Activated naive CD8-positive, alpha-beta T cell treated with anti-CD3 and anti-CD28 coated beads, Interleukin-2, amount 50 U/mL, for 24 hours (primary cell): Measurements from ENCODE around the gene C2orf49.

Source experiments
- ATAC-seq: fragments of 150-1000 bp; cut with Tn5 transposase; one replicate; pipeline ENCODE4 v1.10.0; 2021
- DNase-seq: peaks from one replicate; pipeline ENCODE4 v3.0.0; 2021
- H3K27ac Mint-ChIP-seq: one replicate; pipeline ENCODE4 v1.8.0; 2021; ENCODE audit warnings: mild to moderate bottlenecking, mixed read lengths
- H3K27me3 Mint-ChIP-seq: one replicate; pipeline ENCODE4 v1.8.0; 2021; ENCODE audit warnings: mixed read lengths
- H3K36me3 Mint-ChIP-seq: one replicate; pipeline ENCODE4 v1.8.0; 2021; ENCODE audit warnings: low read depth, mixed read lengths
- H3K4me1 Mint-ChIP-seq: one replicate; pipeline ENCODE4 v1.8.0; 2021; ENCODE audit warnings: mixed read lengths
- H3K4me3 Mint-ChIP-seq: one replicate; pipeline ENCODE4 v1.8.0; 2021; ENCODE audit warnings: mild to moderate bottlenecking, moderate library complexity, mixed read lengths
- H3K9me3 Mint-ChIP-seq: one replicate; pipeline ENCODE4 v1.8.0; 2021; ENCODE audit warnings: mixed read lengths

C2orf49 gene

GRCh38 chr2:105328281-105329196 lies 8.8 kb upstream of the C2orf49 start:
- Mint-ChIP-seq H3K27me3 (no peaks in the 10 kb centered on the region), H3K4me1 (peaks cover 43% of the 10 kb centered on the region)

GRCh38 chr2:105329197-105329554 lies 8.2 kb upstream of the C2orf49 start:
- H3K36me3 Mint-ChIP-seq: peaks cover 6% of the 10 kb centered on the region
- H3K27ac Mint-ChIP-seq: peak overlapping the region; percentile 98
- ATAC-seq (peak; percentile 27), DNase-seq (peak; percentile 29)
- H3K4me1 Mint-ChIP-seq: peaks cover 37% of the 10 kb centered on the region
- no peaks in the 10 kb centered on the region for H3K9me3 Mint-ChIP-seq
- H3K27me3 Mint-ChIP-seq: no peaks in the 10 kb centered on the region
- H3K4me3 Mint-ChIP-seq: peak overlapping the region; percentile 99

More at GRCh38 chr2:105328281-105329196, 8.8 kb upstream of the C2orf49 start:
- Mint-ChIP-seq H3K9me3 (no peaks in the 10 kb centered on the region), H3K36me3 (peaks cover 9% of the 10 kb centered on the region), H3K4me3 (peak overlapping the region; percentile 99), H3K27ac (peak overlapping the region; percentile 98)
- DNase-seq (peak; percentile 38), ATAC-seq (peak; percentile 9)

GRCh38 chr2:105329561-105330495 lies 7.5 kb upstream of the C2orf49 start, which contains the start of gene TGFBRAP1:
TGFBRAP1 (minus strand) TSS chr2:105329735; CDS start chr2:105308301, 21,434 bp downstream.
- Mint-ChIP-seq H3K27ac (peak within 1 kb of the TSS; percentile 98), H3K4me1 (peaks cover 31% of the 10 kb centered on the region), H3K9me3 (no peaks in the 10 kb centered on the region), H3K27me3 (no peaks in the 10 kb centered on the region), H3K36me3 (peaks cover 11% of the 10 kb centered on the region), H3K4me3 (peak within 1 kb of the TSS; percentile 99)
- ATAC-seq (peak; percentile 75), DNase-seq (peak; percentile 57)

DNA sequence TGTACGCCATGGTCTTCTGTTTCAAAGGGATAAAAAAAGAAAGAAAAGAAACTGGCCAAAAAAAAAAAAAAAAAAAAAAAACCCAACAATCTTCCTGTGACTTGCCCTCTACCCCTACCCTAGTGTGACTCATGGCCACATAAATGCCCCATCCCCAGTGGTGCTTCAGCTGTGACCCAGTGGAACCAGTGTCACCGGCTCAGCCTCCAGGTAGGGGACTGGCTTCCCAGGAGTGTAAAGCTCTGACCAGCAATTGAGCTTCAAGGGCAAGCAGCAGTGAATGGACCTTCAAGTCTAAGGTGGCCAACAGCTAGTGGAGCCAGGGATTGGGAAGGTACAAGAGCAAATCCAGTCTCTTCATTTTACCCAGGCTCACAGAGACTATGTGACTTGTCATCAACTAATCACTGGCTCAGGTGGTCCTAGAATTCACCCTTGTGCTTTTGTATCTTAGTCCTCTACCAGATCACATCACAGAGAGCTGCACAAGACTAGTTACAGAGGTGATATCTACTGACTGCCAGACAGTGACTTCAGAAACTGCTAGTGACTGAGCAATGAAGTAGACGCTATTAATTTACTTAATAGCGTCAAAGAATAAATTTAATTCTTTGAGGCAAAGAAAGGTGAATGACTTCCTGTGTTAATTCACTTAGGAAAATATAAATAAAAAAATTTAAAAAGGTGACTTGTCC lies 6.5 kb upstream of the C2orf49 start:
- peak overlapping the region; percentile 83 for H3K4me3 Mint-ChIP-seq
- H3K36me3 Mint-ChIP-seq: peaks cover 10% of the 10 kb centered on the region
- peak; percentile 22 for DNase-seq
- peak overlapping the region; percentile 92 for H3K27ac Mint-ChIP-seq
- ATAC-seq: peak; percentile 41
- no peaks in the 10 kb centered on the region for H3K27me3 Mint-ChIP-seq
- H3K9me3 Mint-ChIP-seq: no peaks in the 10 kb centered on the region
- H3K4me1 Mint-ChIP-seq: peaks cover 40% of the 10 kb centered on the region

GRCh38 chr2:105334211-105334610 lies 3.1 kb upstream of the C2orf49 start:
- H3K4me3 Mint-ChIP-seq: no peak overlapping the region
- H3K36me3 Mint-ChIP-seq: peaks cover 8% of the 10 kb centered on the region
- H3K27me3 Mint-ChIP-seq: no peaks in the 10 kb centered on the region
- DNase-seq (no peak), ATAC-seq (no peak)
- peaks cover 49% of the 10 kb centered on the region for H3K4me1 Mint-ChIP-seq
- H3K9me3 Mint-ChIP-seq: no peaks in the 10 kb centered on the region
- H3K27ac Mint-ChIP-seq: no peak overlapping the region

DNA sequence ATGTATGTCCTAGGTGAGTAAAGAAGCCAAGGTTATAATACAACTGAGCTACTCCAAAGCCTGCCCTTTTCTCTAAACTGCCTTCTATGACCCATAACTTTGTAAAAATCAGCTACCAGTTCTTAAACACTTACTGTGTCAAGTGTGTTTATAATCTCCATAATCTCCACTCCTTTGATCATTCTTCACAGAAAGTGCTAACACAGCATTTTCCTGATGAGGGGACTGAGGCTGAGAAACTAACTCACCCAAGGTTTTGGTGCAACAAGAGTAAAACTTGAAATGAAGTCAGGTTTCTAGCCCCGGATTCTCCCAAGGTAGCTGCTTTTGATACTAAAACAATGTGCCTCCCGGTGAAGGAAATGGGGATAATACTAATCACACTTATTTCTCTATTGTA lies 1.9 kb upstream of the C2orf49 start:
- Mint-ChIP-seq H3K27me3 (no peaks in the 10 kb centered on the region), H3K27ac (no peak overlapping the region), H3K9me3 (no peaks in the 10 kb centered on the region), H3K36me3 (peaks cover 13% of the 10 kb centered on the region), H3K4me3 (no peak overlapping the region), H3K4me1 (peaks cover 49% of the 10 kb centered on the region)
- ATAC-seq (no peak), DNase-seq (no peak)

GRCh38 chr2:105336786-105337121 lies 586 bp upstream of the C2orf49 start:
- H3K36me3 Mint-ChIP-seq: peaks cover 22% of the 10 kb centered on the region
- H3K27ac Mint-ChIP-seq: peak overlapping the region; percentile 99
- DNase-seq (no peak), ATAC-seq (no peak)
- H3K4me3 Mint-ChIP-seq: peak overlapping the region; percentile 97
- no peaks in the 10 kb centered on the region for H3K9me3 Mint-ChIP-seq
- no peaks in the 10 kb centered on the region for H3K27me3 Mint-ChIP-seq
- H3K4me1 Mint-ChIP-seq: peaks cover 43% of the 10 kb centered on the region

- peaks cover 29% of the 10 kb centered on the region for H3K36me3 Mint-ChIP-seq
- peak overlapping the region; percentile 99 for H3K27ac Mint-ChIP-seq
- H3K9me3 Mint-ChIP-seq: no peaks in the 10 kb centered on the region
- DNase-seq (no peak), ATAC-seq (no peak)
- peaks cover 43% of the 10 kb centered on the region for H3K4me1 Mint-ChIP-seq
- H3K4me3 Mint-ChIP-seq: peak overlapping the region; percentile 97
- H3K27me3 Mint-ChIP-seq: no peaks in the 10 kb centered on the region
Observed at GRCh38 chr2:105338020-105338385, 663 bp downstream of the C2orf49 start.

DNA sequence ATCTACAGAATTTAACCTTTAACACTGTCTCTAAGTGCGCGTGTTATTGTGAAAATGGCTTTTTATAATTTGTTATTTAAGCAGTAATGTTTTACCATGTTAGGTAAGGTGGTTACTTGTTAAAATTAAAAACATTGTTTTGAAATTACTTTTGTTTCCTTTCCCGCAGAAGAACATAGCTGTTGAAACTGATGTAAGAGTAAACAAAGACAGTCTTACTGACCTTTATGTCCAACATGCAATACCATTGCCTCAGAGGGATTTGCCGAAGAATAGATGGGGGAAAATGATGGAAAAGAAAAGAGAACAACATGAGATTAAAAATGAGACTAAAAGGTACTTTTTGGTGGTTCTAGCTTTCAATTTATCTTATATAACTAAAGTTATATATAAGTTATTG lies 2.1 kb downstream of the C2orf49 start:
- Mint-ChIP-seq H3K9me3 (no peaks in the 10 kb centered on the region), H3K4me1 (peaks cover 43% of the 10 kb centered on the region), H3K36me3 (peaks cover 35% of the 10 kb centered on the region), H3K27ac (peak overlapping the region; percentile 16), H3K27me3 (no peaks in the 10 kb centered on the region), H3K4me3 (peak overlapping the region; percentile 2)
- ATAC-seq: no peak
- DNase-seq: no peak

GRCh38 chr2:105344704-105345345 lies 7.5 kb downstream of the C2orf49 start:
- H3K27ac Mint-ChIP-seq: no peak overlapping the region
- DNase-seq: no peak
- H3K27me3 Mint-ChIP-seq: no peaks in the 10 kb centered on the region
- ATAC-seq: no peak
- H3K36me3 Mint-ChIP-seq: peaks cover 45% of the 10 kb centered on the region
- H3K4me3 Mint-ChIP-seq: no peak overlapping the region
- H3K9me3 Mint-ChIP-seq: no peaks in the 10 kb centered on the region
- H3K4me1 Mint-ChIP-seq: peaks cover 3% of the 10 kb centered on the region

GRCh38 chr2:105357122-105357521 lies 19.8 kb downstream of the C2orf49 start:
- H3K4me3 Mint-ChIP-seq: no peak overlapping the region
- no peak for ATAC-seq
- no peak for DNase-seq
- H3K9me3 Mint-ChIP-seq: peaks cover 12% of the 10 kb centered on the region
- H3K36me3 Mint-ChIP-seq: peaks cover 62% of the 10 kb centered on the region
- no peak overlapping the region for H3K27ac Mint-ChIP-seq
- H3K4me1 Mint-ChIP-seq: peaks cover 11% of the 10 kb centered on the region
- no peaks in the 10 kb centered on the region for H3K27me3 Mint-ChIP-seq

GRCh38 chr2:105358593-105358992 lies 21.3 kb downstream of the C2orf49 start:
- Mint-ChIP-seq H3K4me1 (peaks cover 11% of the 10 kb centered on the region), H3K9me3 (peaks cover 12% of the 10 kb centered on the region), H3K27ac (no peak overlapping the region), H3K36me3 (peaks cover 50% of the 10 kb centered on the region), H3K4me3 (no peak overlapping the region), H3K27me3 (no peaks in the 10 kb centered on the region)
- DNase-seq (no peak), ATAC-seq (no peak)

DNA sequence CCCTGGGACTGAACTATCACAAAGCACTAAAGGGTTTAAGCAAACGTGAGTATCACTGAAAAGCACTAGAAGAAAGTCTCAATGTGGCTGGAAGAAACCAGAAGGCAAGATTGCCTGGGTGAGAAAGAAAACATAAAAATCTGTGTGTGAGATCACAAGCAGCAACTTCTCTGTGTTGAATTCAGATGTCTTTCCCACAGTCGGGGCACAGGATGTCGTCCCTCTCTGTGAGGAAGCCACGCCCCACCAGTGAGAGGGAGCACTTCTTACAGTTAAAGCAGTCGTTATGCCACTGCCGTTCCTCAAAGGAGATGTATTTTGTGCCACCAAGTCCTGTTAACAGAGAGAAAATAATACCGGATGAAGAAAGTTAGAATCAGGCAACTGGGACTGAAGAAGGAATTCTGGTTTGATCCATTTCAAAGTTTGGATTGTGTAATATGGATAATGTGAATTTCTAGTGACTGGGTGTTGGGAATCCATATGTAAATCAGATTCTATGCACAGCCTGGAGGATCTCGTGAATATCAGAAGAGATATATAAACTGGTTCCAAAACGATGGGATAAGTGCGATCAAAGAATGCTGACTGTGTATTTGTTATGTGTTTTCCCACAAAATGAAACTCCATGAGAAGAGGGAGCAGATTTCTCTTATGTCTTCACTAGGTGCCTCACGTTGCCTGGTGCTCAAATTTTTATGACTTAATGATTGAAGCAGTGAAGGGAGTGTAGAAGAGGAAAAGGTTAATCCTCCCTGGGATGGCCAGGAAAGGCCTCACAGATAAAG lies 24.0 kb downstream of the C2orf49 start:
- no peak overlapping the region for H3K4me3 Mint-ChIP-seq
- ATAC-seq (no peak), DNase-seq (peak; percentile 25)
- H3K9me3 Mint-ChIP-seq: peaks cover 8% of the 10 kb centered on the region
- H3K27me3 Mint-ChIP-seq: no peaks in the 10 kb centered on the region
- H3K4me1 Mint-ChIP-seq: peaks cover 13% of the 10 kb centered on the region
- no peak overlapping the region for H3K27ac Mint-ChIP-seq
- peaks cover 32% of the 10 kb centered on the region for H3K36me3 Mint-ChIP-seq
